Measurements from ENCODE around the gene SCGB3A2. TPM values are rescaled to one million over a fixed set of nuclear protein-coding genes. Genes with fewer than 3 reads are reported as not detected.

Gene SCGB3A2
- polyA plus RNA-seq, 1 donor from 2014 or later = not detected

- Histone ChIP-seq H3K9me2 (ENCODE audit: insufficient read depth, low read length) (no peaks in the 10 kb centered on the region), H3K4me2 (ENCODE audit: low read length) (no peak overlapping the region), H2AFZ (ENCODE audit: low read depth, low read length) (no peak overlapping the region), H3K9me3 (ENCODE audit: low read length) (no peaks in the 10 kb centered on the region), H3K36me3 (ENCODE audit: insufficient read depth, low read length) (no peaks in the 10 kb centered on the region), H3K79me2 (replicated peaks; ENCODE audit: insufficient read depth, low read length) (no peaks in the 10 kb centered on the region), H4K20me1 (ENCODE audit: insufficient read depth) (no peaks in the 10 kb centered on the region), H3K27ac (ENCODE audit: low read length) (no peak overlapping the region), H3K4me3 (ENCODE audit: low read length) (no peak overlapping the region), H3K9ac (ENCODE audit: low read length) (no peak overlapping the region), H3F3A (ENCODE audit: insufficient read depth, low read length, poor library complexity, severe bottlenecking) (no peaks in the 10 kb centered on the region), H3K27me3 (ENCODE audit: insufficient read depth, low read depth, low read length) (no peaks in the 10 kb centered on the region)
- TF ChIP-seq SMC3 (conservative IDR thresholded peaks at IDR 0.05; ENCODE audit: poor library complexity) (no peak), TAF1 (IDR thresholded peaks at IDR 0.05; ENCODE audit: low read depth) (no peak), EZH2 (IDR thresholded peaks at IDR 0.05; ENCODE audit: borderline replicate concordance, insufficient read depth, low read length, poor library complexity, severe bottlenecking) (no peak), RAD21 (conservative IDR thresholded peaks at IDR 0.05) (no peak), REST (IDR thresholded peaks at IDR 0.05; ENCODE audit: borderline replicate concordance) (no peak), CTCF (IDR thresholded peaks at IDR 0.05; ENCODE audit: poor library complexity, severe bottlenecking) (no peak), EP300 (conservative IDR thresholded peaks at IDR 0.05; ENCODE audit: poor library complexity, severe bottlenecking) (no peak), MXI1 (conservative IDR thresholded peaks at IDR 0.05; ENCODE audit: poor library complexity, severe bottlenecking) (no peak), POLR2AphosphoS5 (IDR thresholded peaks at IDR 0.05) (no peak)
Measured at GRCh38 chr5:147844846-147845245, 33.7 kb upstream of the SCGB3A2 start.

- Histone ChIP-seq H3K79me2 (replicated peaks; ENCODE audit: insufficient read depth, low read length) (no peaks in the 10 kb centered on the region), H3K27me3 (ENCODE audit: insufficient read depth, low read depth, low read length) (no peaks in the 10 kb centered on the region), H3K9me2 (ENCODE audit: insufficient read depth, low read length) (no peaks in the 10 kb centered on the region), H3F3A (ENCODE audit: insufficient read depth, low read length, poor library complexity, severe bottlenecking) (no peaks in the 10 kb centered on the region), H3K36me3 (ENCODE audit: insufficient read depth, low read length) (no peaks in the 10 kb centered on the region), H4K20me1 (ENCODE audit: insufficient read depth) (no peaks in the 10 kb centered on the region), H3K27ac (ENCODE audit: low read length) (no peak overlapping the region), H3K4me2 (ENCODE audit: low read length) (no peak overlapping the region), H3K9me3 (ENCODE audit: low read length) (no peaks in the 10 kb centered on the region), H3K4me3 (ENCODE audit: low read length) (no peak overlapping the region), H2AFZ (ENCODE audit: low read depth, low read length) (no peak overlapping the region), H3K9ac (ENCODE audit: low read length) (no peak overlapping the region)
- TF ChIP-seq MXI1 (conservative IDR thresholded peaks at IDR 0.05; ENCODE audit: poor library complexity, severe bottlenecking) (no peak), EP300 (conservative IDR thresholded peaks at IDR 0.05; ENCODE audit: poor library complexity, severe bottlenecking) (no peak), SMC3 (conservative IDR thresholded peaks at IDR 0.05; ENCODE audit: poor library complexity) (no peak), CTCF (IDR thresholded peaks at IDR 0.05; ENCODE audit: poor library complexity, severe bottlenecking) (no peak), EZH2 (IDR thresholded peaks at IDR 0.05; ENCODE audit: borderline replicate concordance, insufficient read depth, low read length, poor library complexity, severe bottlenecking) (no peak), RAD21 (conservative IDR thresholded peaks at IDR 0.05) (no peak), POLR2AphosphoS5 (IDR thresholded peaks at IDR 0.05) (no peak), REST (IDR thresholded peaks at IDR 0.05; ENCODE audit: borderline replicate concordance) (no peak), TAF1 (IDR thresholded peaks at IDR 0.05; ENCODE audit: low read depth) (no peak)
Measured at GRCh38 chr5:147845618-147846017, 32.9 kb upstream of the SCGB3A2 start.
